K562 (cell line): ENCODE results near the gene YIF1A. TPM values are rescaled to one million over a fixed set of nuclear protein-coding genes. Genes with fewer than 3 reads are reported as not detected.
A peak's percentile ranks its signal among the peaks of the same experiment; 100 is the strongest.

Experiments used
- ATAC-seq: fragments of 200-7000 bp; cut with Tn5 transposase; 3 replicates; pipeline ENCODE4 v1.9.1; 2020; ENCODE audit warnings: moderate library complexity
- BruUV-seq: library from RNA; stranded (reverse); fragments of 400-500 nt; replicated peaks from 2 replicates; lab custom pipeline; 2021; lab: Mats Ljungman, UMichigan
- CTCF ChIA-PET: fragments of 300-600 bp; formaldehyde crosslinking; extraction: SDS; loops from one replicate; lab custom pipeline; 2021; ENCODE audit warnings: low intra/inter-chr PET ratio; lab: Yijun Ruan, JAX
- POLR2A ChIA-PET: fragments of 300-600, 350-650 bp; sonication (Branson Sonifier 250); formaldehyde crosslinking; extraction: SDS; loops from one replicate; lab custom pipeline; 2021; ENCODE audit warnings: antibody characterized with exemption, inconsistent platforms; lab: Yijun Ruan, JAX
- DNase-seq, 4 experiments: peaks; one replicate each; pipeline versions ENCODE4 v3.0.0 to v3.0.0-alpha.2; 2011 to 2018; ENCODE audit warnings: low spot score in 3 of 4, mixed read lengths in 3 of 4; ENCODE audit errors: extremely low read depth in 1 of 4
- FAIRE-seq: peaks from 2 replicates; lab custom pipeline; 2011; peaks lifted over from hg19 to GRCh38; lab: Jason Lieb, UNC
- H2AFZ ChIP-seq: 2 replicates; pipeline ENCODE4 v1.6.0; 2011; ENCODE audit warnings: low read depth, low read length, control low read depth, inconsistent platforms
- H3K27ac ChIP-seq: fragments of 200-600 bp; 3 replicates; pipeline ENCODE4 v1.8.0; 2011; ENCODE audit warnings: low read depth, mild to moderate bottlenecking, control low read depth, inconsistent platforms, low read length, moderate library complexity, mixed read lengths; ENCODE audit errors: extremely low read depth
- H3K27me3 ChIP-seq, 2 experiments: fragments of 300-600 bp in 1 of 2; 2 replicates in 1 of 2; 3 replicates in 1 of 2; pipeline versions ENCODE4 v1.6.0 to v1.8.0; 2011; ENCODE audit warnings: inconsistent platforms in 2 of 2, low read length in 2 of 2, mild to moderate bottlenecking in 1 of 2, mixed read lengths in 1 of 2, moderate library complexity in 1 of 2; ENCODE audit not compliant: control insufficient read depth in 2 of 2, insufficient read depth in 2 of 2
- H3K36me3 ChIP-seq: fragments of 300-600 bp; 3 replicates; pipeline ENCODE4 v1.8.0; 2011; ENCODE audit warnings: mild to moderate bottlenecking, low read length, inconsistent platforms; ENCODE audit not compliant: control insufficient read depth, insufficient read depth
- H3K4me1 ChIP-seq, 2 experiments: fragments of 200-600 bp in 1 of 2; replicated peaks in 1 of 2; 2 replicates in 1 of 2; 3 replicates in 1 of 2; pipeline versions ENCODE4 v1.5.1 to v1.8.0; 2011; ENCODE audit warnings: inconsistent platforms in 2 of 2, low read length in 2 of 2, mild to moderate bottlenecking in 1 of 2, mixed read lengths in 1 of 2, moderate library complexity in 1 of 2; ENCODE audit not compliant: control insufficient read depth in 2 of 2, insufficient read depth in 2 of 2
- H3K4me2 ChIP-seq: 2 replicates; pipeline ENCODE4 v1.6.1; 2011; ENCODE audit warnings: low read length, control low read depth, inconsistent platforms, mixed read lengths; ENCODE audit not compliant: insufficient read depth
- H3K4me3 ChIP-seq: fragments of 200-600 bp; sonication (generic), shearing (Covaris generic); 2 replicates; pipeline ENCODE4 v1.5.1; 2016; ENCODE audit warnings: control low read depth, inconsistent platforms
- H3K79me2 ChIP-seq: fragments of 200-600 bp; 3 replicates; pipeline ENCODE4 v1.8.0; 2011; ENCODE audit warnings: low read length, inconsistent platforms; ENCODE audit not compliant: control insufficient read depth, insufficient read depth
- H3K9ac ChIP-seq, 2 experiments: 2 replicates each; pipeline versions ENCODE4 v1.6.0 to v1.6.1; 2011; ENCODE audit warnings: low read depth in 2 of 2, low read length in 2 of 2, control low read depth in 1 of 2, inconsistent platforms in 1 of 2, mild to moderate bottlenecking in 1 of 2, mixed read lengths in 1 of 2; ENCODE audit not compliant: insufficient read depth in 1 of 2
- H3K9me1 ChIP-seq: one replicate; pipeline ENCODE4 v1.6.0; 2011; ENCODE audit warnings: inconsistent platforms, mild to moderate bottlenecking, low read length, moderate library complexity; ENCODE audit not compliant: control insufficient read depth, insufficient read depth
- H3K9me3 ChIP-seq: replicated peaks from 2 replicates; pipeline ENCODE4 v1.5.1; 2011; ENCODE audit warnings: low read depth, low read length, inconsistent platforms; ENCODE audit not compliant: control insufficient read depth, insufficient read depth
- H4K20me1 ChIP-seq: replicated peaks from 2 replicates; pipeline ENCODE4 v1.6.1; 2011; ENCODE audit warnings: low read length, inconsistent platforms, mixed read lengths; ENCODE audit not compliant: control insufficient read depth, insufficient read depth
- PHF20 ChIP-seq: fragments of 450-650 bp; IDR thresholded peaks from 2 replicates; pipeline ENCODE4 v1.6.1; 2018; ENCODE audit not compliant: partially characterized antibody
- SMARCA5 ChIP-seq: fragments of 450-650 bp; IDR thresholded peaks from 2 replicates; pipeline ENCODE4 v1.6.1; 2016
- ZSCAN32 ChIP-seq: fragments of 450-650 bp; formaldehyde crosslinking; IDR thresholded peaks from 2 replicates; pipeline ENCODE4 v1.4.0; 2020; ENCODE audit warnings: mild to moderate bottlenecking, moderate library complexity
- WGBS: fragments of 100-300 bp; shearing (Covaris generic); methylation state at CpG from one replicate; pipeline ENCODE4 v1.1.6; 2016; ENCODE audit warnings: low coverage, mixed read lengths; ENCODE audit not compliant: insufficient coverage; ENCODE audit errors: missing lambda C conversion rate; 5-methylcytosine and 5-hydroxymethylcytosine counted together
- in situ Hi-C: fragments of 300-500 bp; cut with MboI; formaldehyde crosslinking; loops from 4 replicates; pipeline ENCODE4 v1.15.0; 2018; ENCODE audit warnings: inconsistent platforms, mixed read lengths
- intact Hi-C: fragments of 100-400 bp; cut with micrococcal nuclease; formaldehyde crosslinking; loops from 2 replicates; pipeline ENCODE4 v1.14.2; 2022
- polyA plus RNA-seq, 8 experiments: library from polyadenylated mRNA; depleted of rRNA in 4 of 8; stranded (reverse) in 5 of 8; unstranded in 3 of 8; fragments of >200 nt; fragmentation: Nextera tagmentation in 2 of 8; fragmentation: Illumina TruSeq in 1 of 8; extraction: Ambion mirVana in 2 of 8; extraction: Trizol in 1 of 8; gene quantifications; 2 replicates each; pipeline versions ENCODE4 v1.2.1 to v1.2.3, GENCODE V29; 2011 to 2014; ENCODE audit warnings: inconsistent platforms in 1 of 8, missing spikeins in 1 of 8
- total RNA-seq, 7 experiments: library from RNA; depleted of rRNA in 6 of 7; stranded (reverse); fragments of >200 nt in 6 of 7; fragmentation: Illumina TruSeq in 2 of 7; extraction: Trizol in 2 of 7; gene quantifications; 2 replicates each; pipeline versions ENCODE4 v1.2.1 to v1.2.3, GENCODE V29; 2011 to 2021; ENCODE audit warnings: low replicate concordance in 1 of 7
- TF ChIP-seq, protein P1 (sequence below), 3 experiments: IDR thresholded peaks in 2 of 3; conservative IDR thresholded peaks in 1 of 3; 2 replicates each; pipeline ENCODE4 v1.5.1; 2011 to 2012; ENCODE audit warnings: low read length in 3 of 3, mild to moderate bottlenecking in 3 of 3, control low read depth in 2 of 3, improper control_type of control experiment in 1 of 3, inconsistent platforms in 1 of 3, low read depth in 1 of 3, mixed read lengths in 1 of 3, moderate library complexity in 1 of 3; ENCODE audit not compliant: insufficient read depth in 2 of 3
- TF ChIP-seq, protein P2 (sequence below), 2 experiments: fragments of 450-650 bp in 1 of 2; sonication (generic) in 1 of 2; formaldehyde crosslinking; conservative IDR thresholded peaks; 2 replicates each; pipeline versions ENCODE4 v1.4.0 to v1.8.1; 2020 to 2022; ENCODE audit warnings: mild to moderate bottlenecking in 1 of 2, missing genetic modification reagents in 1 of 2

YIF1A gene
- total and polyA plus RNA-seq, 9 of the 15 experiments (the other 6 are each of a cell fraction or from before 2014, with no cell fraction given) = 8.6 to 121 (median 77.2) TPM

DNA sequence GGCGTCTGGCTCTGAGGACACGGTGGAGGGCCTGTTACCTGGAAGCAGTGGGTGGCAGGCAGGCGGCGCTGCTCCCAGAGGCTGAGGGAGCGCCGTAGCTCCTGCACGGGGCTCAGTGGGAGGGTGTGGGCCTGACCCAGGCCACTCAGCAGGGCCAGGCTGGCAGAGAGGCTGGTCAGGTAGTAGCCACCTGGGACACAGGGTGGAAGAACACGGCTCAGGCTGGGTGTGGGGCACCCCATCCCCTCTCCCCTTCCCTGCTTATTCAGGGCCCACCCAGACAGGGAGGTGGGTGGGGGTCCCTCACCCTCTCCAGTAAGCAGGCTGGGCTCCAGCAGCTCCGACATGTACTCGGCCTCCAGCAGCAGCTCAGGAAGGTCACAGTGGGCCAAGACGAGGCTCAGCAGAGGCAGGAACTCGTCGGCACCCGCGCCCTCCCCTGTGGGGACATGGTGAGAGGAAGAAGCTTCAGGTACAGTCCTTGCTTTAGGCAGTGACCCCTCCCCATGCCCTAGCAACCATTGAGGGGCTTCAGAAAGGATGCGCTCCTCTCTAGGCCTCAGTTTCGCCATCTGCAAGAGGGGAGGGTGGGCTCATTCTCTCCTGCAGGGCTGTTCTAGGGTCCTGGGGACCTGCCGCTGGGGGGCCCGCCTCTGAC, 44.4 kb upstream of the YIF1A start:
- Histone ChIP-seq H3K27me3 (no peaks in the 10 kb centered on the region), H4K20me1 (0 out of 2 replicates have a peak, but pooled peaks cover 3% of the 10 kb centered on the region), H3K36me3 (peaks cover 13% of the 10 kb centered on the region; the same call in 1 of the 3 replicates), H3K4me3 (no peak overlapping the region), H3K9me1 (no peaks in the 10 kb centered on the region), H3K27ac (no peak overlapping the region), H2AFZ (no peak overlapping the region), H3K4me1 (peaks cover 19 to 74% of the 10 kb centered on the region in 2 experiments), H3K79me2 (no peaks in the 10 kb centered on the region), H3K9me3 (no peaks in the 10 kb centered on the region), H3K4me2 (no peak overlapping the region), H3K9ac (peak overlapping the region in 1 of 2 experiments; percentile 61; a peak in 2 of 4 replicates)
- ChIA-PET POLR2A (interaction anchor here (1.0 to 1.2 kb wide), 2 partner anchors 9 to 15 kb away, joined by 3 to 6 read pairs; no protein-coding TSS in a partner anchor), CTCF (interaction anchor here (0.9 kb wide), 1 partner anchor 75 kb away, joined by 3 read pairs; no protein-coding TSS in a partner anchor)
- in situ Hi-C loops = no loop called here
- 47% methylated on average over 19 of the region's 19 CpGs for WGBS
- no TSS peak for BruUV-seq
- ATAC-seq = no peak
- FAIRE-seq = no peak
- no peak for DNase-seq
- TF ChIP-seq, protein P1, sequence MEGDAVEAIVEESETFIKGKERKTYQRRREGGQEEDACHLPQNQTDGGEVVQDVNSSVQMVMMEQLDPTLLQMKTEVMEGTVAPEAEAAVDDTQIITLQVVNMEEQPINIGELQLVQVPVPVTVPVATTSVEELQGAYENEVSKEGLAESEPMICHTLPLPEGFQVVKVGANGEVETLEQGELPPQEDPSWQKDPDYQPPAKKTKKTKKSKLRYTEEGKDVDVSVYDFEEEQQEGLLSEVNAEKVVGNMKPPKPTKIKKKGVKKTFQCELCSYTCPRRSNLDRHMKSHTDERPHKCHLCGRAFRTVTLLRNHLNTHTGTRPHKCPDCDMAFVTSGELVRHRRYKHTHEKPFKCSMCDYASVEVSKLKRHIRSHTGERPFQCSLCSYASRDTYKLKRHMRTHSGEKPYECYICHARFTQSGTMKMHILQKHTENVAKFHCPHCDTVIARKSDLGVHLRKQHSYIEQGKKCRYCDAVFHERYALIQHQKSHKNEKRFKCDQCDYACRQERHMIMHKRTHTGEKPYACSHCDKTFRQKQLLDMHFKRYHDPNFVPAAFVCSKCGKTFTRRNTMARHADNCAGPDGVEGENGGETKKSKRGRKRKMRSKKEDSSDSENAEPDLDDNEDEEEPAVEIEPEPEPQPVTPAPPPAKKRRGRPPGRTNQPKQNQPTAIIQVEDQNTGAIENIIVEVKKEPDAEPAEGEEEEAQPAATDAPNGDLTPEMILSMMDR (IDR thresholded peaks at IDR 0.05 in 2 of 3, conservative IDR thresholded peaks at IDR 0.05 in 1 of 3; ENCODE audit: insufficient read depth in 2 of 3, low read depth in 1 of 3, low read length in 3 of 3) = peak in 1 of 3 experiments; percentile 22; a peak in 1 of 6 replicates
- TF ChIP-seq PHF20 = no peak
- 0 out of 2 replicates have a peak, but pooled peaks have one; percentile 2 for TF ChIP-seq SMARCA5
- TF ChIP-seq, protein P2, sequence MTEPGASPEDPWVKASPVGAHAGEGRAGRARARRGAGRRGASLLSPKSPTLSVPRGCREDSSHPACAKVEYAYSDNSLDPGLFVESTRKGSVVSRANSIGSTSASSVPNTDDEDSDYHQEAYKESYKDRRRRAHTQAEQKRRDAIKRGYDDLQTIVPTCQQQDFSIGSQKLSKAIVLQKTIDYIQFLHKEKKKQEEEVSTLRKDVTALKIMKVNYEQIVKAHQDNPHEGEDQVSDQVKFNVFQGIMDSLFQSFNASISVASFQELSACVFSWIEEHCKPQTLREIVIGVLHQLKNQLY (CRISPR knock-in tag; conservative IDR thresholded peaks at IDR 0.05) = no peak
- no peak for TF ChIP-seq ZSCAN32 (CRISPR knock-in tag)
- intact Hi-C loops = no loop called here
